MM.1S (cell line): ENCODE data around the gene MOB3B.

Experiments used
- DNase-seq: peaks from one replicate; pipeline ENCODE4 v3.0.0-alpha.2; 2015
- H2AFZ ChIP-seq: fragments of 300-600 bp; sonication (generic); 2 replicates; pipeline ENCODE4 v1.6.0; 2016; ENCODE audit warnings: antibody characterized with exemption, low read length
- H3F3A ChIP-seq: fragments of 300-600 bp; sonication (generic); 2 replicates; pipeline ENCODE4 v1.6.1; 2016; ENCODE audit warnings: mild to moderate bottlenecking, antibody characterized with exemption, low read length, moderate library complexity, mixed read lengths; ENCODE audit not compliant: insufficient read depth
- H3K27ac ChIP-seq: fragments of 300-600 bp; sonication (generic); 2 replicates; pipeline ENCODE4 v1.5.1; 2016; ENCODE audit warnings: mild to moderate bottlenecking, low read length
- H3K27me3 ChIP-seq: fragments of 300-600 bp; sonication (generic); replicated peaks from 2 replicates; pipeline ENCODE4 v1.6.0; 2016; ENCODE audit warnings: low read length; ENCODE audit not compliant: insufficient read depth
- H3K36me3 ChIP-seq: fragments of 300-600 bp; sonication (generic); replicated peaks from 2 replicates; pipeline ENCODE4 v1.6.1; 2016; ENCODE audit warnings: mild to moderate bottlenecking, low read length, mixed read lengths; ENCODE audit not compliant: insufficient read depth
- H3K4me1 ChIP-seq: fragments of 300-600 bp; sonication (generic); 2 replicates; pipeline ENCODE4 v1.6.1; 2016; ENCODE audit warnings: low read length, mixed read lengths
- H3K4me2 ChIP-seq: fragments of 300-600 bp; sonication (generic); 2 replicates; pipeline ENCODE4 v1.6.0; 2016; ENCODE audit warnings: low read depth, low read length
- H3K4me3 ChIP-seq: fragments of 300-600 bp; sonication (generic); 2 replicates; pipeline ENCODE4 v1.5.1; 2016; ENCODE audit warnings: low read length, mixed read lengths
- H3K79me2 ChIP-seq: fragments of 300-600 bp; sonication (generic); 2 replicates; pipeline ENCODE4 v1.6.1; 2016; ENCODE audit warnings: mixed run types, low read length, mixed read lengths
- H3K9ac ChIP-seq: fragments of 300-600 bp; sonication (generic); 2 replicates; pipeline ENCODE4 v1.6.1; 2016; ENCODE audit warnings: low read length, mixed read lengths
- H3K9me2 ChIP-seq: fragments of 300-600 bp; sonication (generic); replicated peaks from 2 replicates; pipeline ENCODE4 v1.6.1; 2016; ENCODE audit warnings: mild to moderate bottlenecking, low read length, mixed read lengths; ENCODE audit not compliant: insufficient read depth
- H3K9me3 ChIP-seq: fragments of 300-600 bp; sonication (generic); replicated peaks from 2 replicates; pipeline ENCODE4 v1.6.1; 2016; ENCODE audit warnings: mild to moderate bottlenecking, low read length, mixed read lengths; ENCODE audit not compliant: insufficient read depth
- H4K20me1 ChIP-seq: fragments of 300-600 bp; sonication (generic); 2 replicates; pipeline ENCODE4 v1.6.1; 2016; ENCODE audit warnings: mild to moderate bottlenecking, low read length, moderate library complexity, mixed read lengths; ENCODE audit not compliant: insufficient read depth
- EZH2 ChIP-seq: fragments of 300-600 bp; sonication (generic); optimal IDR thresholded peaks from 2 replicates; pipeline ENCODE3; 2017; ENCODE audit warnings: low read depth, mild to moderate bottlenecking, antibody characterized with exemption, low read length, mixed read lengths
- EZH2phosphoT487 ChIP-seq: fragments of 300-600 bp; sonication (generic); IDR thresholded peaks from 2 replicates; pipeline ENCODE4 v1.6.1; 2018; ENCODE audit warnings: antibody characterized with exemption, low read length
- TF ChIP-seq, protein P1 (sequence below): fragments of 300-600 bp; sonication (generic); IDR thresholded peaks from 2 replicates; pipeline ENCODE4 v1.5.1; 2016; ENCODE audit warnings: antibody characterized with exemption, low read length, mixed read lengths

The MOB3B gene

DNA sequence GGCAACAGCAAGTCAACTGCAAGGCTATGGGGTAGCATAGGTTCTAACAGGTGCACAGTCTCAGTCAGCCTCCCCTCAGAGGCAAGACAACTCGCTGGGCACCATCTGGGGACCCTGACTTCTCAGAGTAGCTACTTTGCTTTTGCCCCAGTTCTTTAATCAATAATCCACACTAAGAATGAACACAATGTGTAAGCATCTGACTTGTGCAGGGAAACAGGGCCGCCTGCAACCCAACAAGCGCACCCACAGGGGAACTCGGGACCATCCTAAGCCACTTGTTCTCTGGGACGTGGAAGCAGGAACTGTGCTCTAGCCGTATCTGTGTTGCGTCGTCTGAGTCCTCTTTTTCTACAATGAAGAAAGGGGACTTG lies 1.9 kb downstream of the MOB3B start:
- Histone ChIP-seq H3K4me3 (no peak overlapping the region), H3K9ac (no peak overlapping the region), H3K27me3 (no peaks in the 10 kb centered on the region), H3F3A (no peaks in the 10 kb centered on the region), H2AFZ (no peak overlapping the region), H3K9me2 (no peaks in the 10 kb centered on the region), H3K4me1 (no peaks in the 10 kb centered on the region), H3K27ac (no peak overlapping the region), H3K79me2 (no peaks in the 10 kb centered on the region), H3K36me3 (no peaks in the 10 kb centered on the region), H3K9me3 (no peaks in the 10 kb centered on the region), H3K4me2 (no peak overlapping the region), H4K20me1 (no peaks in the 10 kb centered on the region)
- no peak for TF ChIP-seq EZH2phosphoT487
- no peak for TF ChIP-seq EZH2
- TF ChIP-seq, protein P1, sequence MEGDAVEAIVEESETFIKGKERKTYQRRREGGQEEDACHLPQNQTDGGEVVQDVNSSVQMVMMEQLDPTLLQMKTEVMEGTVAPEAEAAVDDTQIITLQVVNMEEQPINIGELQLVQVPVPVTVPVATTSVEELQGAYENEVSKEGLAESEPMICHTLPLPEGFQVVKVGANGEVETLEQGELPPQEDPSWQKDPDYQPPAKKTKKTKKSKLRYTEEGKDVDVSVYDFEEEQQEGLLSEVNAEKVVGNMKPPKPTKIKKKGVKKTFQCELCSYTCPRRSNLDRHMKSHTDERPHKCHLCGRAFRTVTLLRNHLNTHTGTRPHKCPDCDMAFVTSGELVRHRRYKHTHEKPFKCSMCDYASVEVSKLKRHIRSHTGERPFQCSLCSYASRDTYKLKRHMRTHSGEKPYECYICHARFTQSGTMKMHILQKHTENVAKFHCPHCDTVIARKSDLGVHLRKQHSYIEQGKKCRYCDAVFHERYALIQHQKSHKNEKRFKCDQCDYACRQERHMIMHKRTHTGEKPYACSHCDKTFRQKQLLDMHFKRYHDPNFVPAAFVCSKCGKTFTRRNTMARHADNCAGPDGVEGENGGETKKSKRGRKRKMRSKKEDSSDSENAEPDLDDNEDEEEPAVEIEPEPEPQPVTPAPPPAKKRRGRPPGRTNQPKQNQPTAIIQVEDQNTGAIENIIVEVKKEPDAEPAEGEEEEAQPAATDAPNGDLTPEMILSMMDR, result no peak
- no peak for DNase-seq

DNA sequence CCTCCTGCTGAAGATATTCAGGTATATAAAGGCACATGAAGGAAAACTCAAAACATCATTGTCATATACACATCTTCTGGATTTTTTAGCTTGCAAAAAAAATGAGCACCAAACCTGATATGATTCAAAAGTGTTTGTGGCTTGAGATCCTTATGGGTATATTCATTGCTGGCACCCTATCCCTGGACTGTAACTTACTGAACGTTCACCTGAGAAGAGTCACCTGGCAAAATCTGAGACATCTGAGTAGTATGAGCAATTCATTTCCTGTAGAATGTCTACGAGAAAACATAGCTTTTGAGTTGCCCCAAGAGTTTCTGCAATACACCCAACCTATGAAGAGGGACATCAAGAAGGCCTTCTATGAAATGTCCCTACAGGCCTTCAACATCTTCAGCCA lies 5.4 kb downstream of the MOB3B start, which contains the start of gene IFNK:
TSS of gene IFNK (plus strand) at position 55 of the 400 bp plus-strand sequence. CDS start at position 102, 47 bp downstream.
- no peaks in the 10 kb centered on the region for H3F3A ChIP-seq
- H3K9me2 ChIP-seq, result no peaks in the 10 kb centered on the region
- no peak within 1 kb of the TSS for H3K4me2 ChIP-seq
- no peak within 1 kb of the TSS for H2AFZ ChIP-seq
- H3K4me3 ChIP-seq, result no peak within 1 kb of the TSS
- no peaks in the 10 kb centered on the region for H3K79me2 ChIP-seq
- no peaks in the 10 kb centered on the region for H3K36me3 ChIP-seq
- H3K27me3 ChIP-seq, result no peaks in the 10 kb centered on the region
- H3K27ac ChIP-seq, result no peak within 1 kb of the TSS
- H3K9me3 ChIP-seq, result no peaks in the 10 kb centered on the region
- H3K9ac ChIP-seq, result no peak within 1 kb of the TSS
- no peaks in the 10 kb centered on the region for H3K4me1 ChIP-seq
- TF ChIP-seq EZH2phosphoT487 (no peak), EZH2 (no peak)
- TF ChIP-seq, protein P1, result no peak
- H4K20me1 ChIP-seq, result no peaks in the 10 kb centered on the region
- DNase-seq, result no peak

DNA sequence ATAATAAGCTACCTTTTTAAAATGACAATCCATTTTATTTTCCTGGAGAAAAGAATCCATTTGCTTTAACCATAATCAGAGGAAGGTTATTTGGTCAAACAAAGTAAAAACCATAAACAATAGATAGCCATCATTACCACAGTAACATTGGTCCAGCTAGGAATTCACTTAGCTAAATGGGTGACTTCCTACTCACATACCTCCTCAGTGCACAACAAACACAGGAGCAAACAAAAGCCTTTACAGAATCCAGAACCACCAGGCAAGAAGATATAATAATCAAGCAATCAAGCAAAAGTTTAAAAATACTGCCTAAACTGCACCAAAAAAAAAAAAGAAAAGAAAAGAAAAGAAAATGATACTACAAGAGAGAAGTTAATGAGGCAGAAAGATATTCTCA lies 6.5 kb downstream of the MOB3B start:
- Histone ChIP-seq H4K20me1 (no peaks in the 10 kb centered on the region), H3F3A (no peaks in the 10 kb centered on the region), H3K27me3 (no peaks in the 10 kb centered on the region), H2AFZ (no peak overlapping the region), H3K4me1 (no peaks in the 10 kb centered on the region), H3K79me2 (no peaks in the 10 kb centered on the region), H3K4me3 (no peak overlapping the region), H3K9me3 (no peaks in the 10 kb centered on the region), H3K9me2 (no peaks in the 10 kb centered on the region), H3K4me2 (no peak overlapping the region), H3K27ac (no peak overlapping the region), H3K36me3 (no peaks in the 10 kb centered on the region), H3K9ac (no peak overlapping the region)
- no peak for TF ChIP-seq EZH2phosphoT487
- no peak for TF ChIP-seq EZH2
- TF ChIP-seq, protein P1, result no peak
- DNase-seq, result no peak
